ENCODE results near the gene HDAC2.
"Not testable (repeated sequence)": the region's sequence is repeated elsewhere in the genome, so short reads cannot be mapped to it uniquely, and the experiment has no call there.

HDAC2 gene

GRCh38 chr6:113969888-113970804 is 802 bp downstream of the HDAC2 start:
- peak; percentile 39 for DNase-seq

GRCh38 chr6:113968472-113968871 is 2.5 kb downstream of the HDAC2 start:
- DNase-seq, result no peak

GRCh38 chr6:113967777-113968176 is 3.2 kb downstream of the HDAC2 start:
- no peak for DNase-seq

GRCh38 chr6:113960795-113961194 is 10.2 kb downstream of the HDAC2 start:
- no peak for DNase-seq

- DNase-seq, result no peak
Observed at GRCh38 chr6:113959235-113959634, 11.7 kb downstream of the HDAC2 start.

GRCh38 chr6:113954653-113955052 is 16.3 kb downstream of the HDAC2 start:
- no peak for DNase-seq

GRCh38 chr6:113953346-113953745 is 17.6 kb downstream of the HDAC2 start:
- no peak for DNase-seq

GRCh38 chr6:113949499-113949898 is 21.4 kb downstream of the HDAC2 start:
- no peak for DNase-seq

GRCh38 chr6:113944701-113945100 is 26.2 kb downstream of the HDAC2 start:
- no peak for DNase-seq

GRCh38 chr6:113939825-113940224 is 31.1 kb downstream of the HDAC2 start:
- no peak for DNase-seq

GRCh38 chr6:113936093-113936934 is 34.6 kb downstream of the HDAC2 start:
- peak; percentile 17 for DNase-seq

GRCh38 chr6:113934101-113934500 is 36.8 kb downstream of the HDAC2 start:
- DNase-seq, result no peak

GRCh38 chr6:113931907-113932306 is 39.0 kb downstream of the HDAC2 start:
- not testable (repeated sequence) for DNase-seq

GRCh38 chr6:113930183-113930582 is 40.8 kb downstream of the HDAC2 start:
- no peak for DNase-seq

GRCh38 chr6:113927001-113927400 is 43.9 kb downstream of the HDAC2 start:
- no peak for DNase-seq

- DNase-seq, result no peak
Observed at GRCh38 chr6:113925378-113925777, 45.6 kb downstream of the HDAC2 start.

- DNase-seq, result no peak
Observed at GRCh38 chr6:113924312-113924723, 46.6 kb downstream of the HDAC2 start.

- no peak for DNase-seq
Observed at GRCh38 chr6:113923526-113923925, 47.4 kb downstream of the HDAC2 start.

- no peak for DNase-seq
Observed at GRCh38 chr6:113921299-113921904, 49.5 kb downstream of the HDAC2 start.

GRCh38 chr6:113920663-113921267 is 50.2 kb downstream of the HDAC2 start:
- no peak for DNase-seq

GRCh38 chr6:113910285-113910684 is 60.7 kb downstream of the HDAC2 start:
- DNase-seq, result not testable (repeated sequence)

- DNase-seq, result peak; percentile 57
Observed at GRCh38 chr6:113909224-113909856, 61.6 kb downstream of the HDAC2 start.
